Neural cell (in vitro differentiated cells): ENCODE results near the gene OAS3. TPM values are rescaled to one million over a fixed set of nuclear protein-coding genes. Genes with fewer than 3 reads are reported as not detected.

Experiments used
- H2AFZ ChIP-seq: fragments of 200-600, 300-800 bp; sonication (generic), shearing (Covaris generic); 2 replicates; pipeline ENCODE4 v1.6.0; 2014; ENCODE audit warnings: low read depth, mild to moderate bottlenecking, antibody characterized with exemption, low read length, moderate library complexity
- H3F3A ChIP-seq: fragments of 200-600 bp; shearing (Covaris generic); 2 replicates; pipeline ENCODE4 v1.6.1; 2016; ENCODE audit warnings: mild to moderate bottlenecking, moderate library complexity, mixed read lengths, antibody characterized with exemption, low read length; ENCODE audit not compliant: insufficient read depth, poor library complexity, severe bottlenecking
- H3K27ac ChIP-seq: fragments of 200-600, 300-800 bp; sonication (generic), shearing (Covaris generic); 2 replicates; pipeline ENCODE4 v1.5.1; 2014; ENCODE audit warnings: mild to moderate bottlenecking, low read length, moderate library complexity
- H3K27me3 ChIP-seq: fragments of 300-800, 200-600 bp; sonication (generic), shearing (Covaris generic); 2 replicates; pipeline ENCODE4 v1.6.0; 2014; ENCODE audit warnings: mild to moderate bottlenecking, low read depth, low read length, moderate library complexity; ENCODE audit not compliant: insufficient read depth
- H3K36me3 ChIP-seq: fragments of 300-800, 200-600 bp; sonication (generic), shearing (Covaris generic); 2 replicates; pipeline ENCODE4 v1.5.1; 2014; ENCODE audit warnings: mild to moderate bottlenecking, antibody characterized with exemption, low read length, moderate library complexity; ENCODE audit not compliant: insufficient read depth
- H3K4me2 ChIP-seq: fragments of 300-800, 200-600 bp; sonication (generic), shearing (Covaris generic); 2 replicates; pipeline ENCODE4 v1.6.0; 2014; ENCODE audit warnings: mild to moderate bottlenecking, low read length
- H3K4me3 ChIP-seq: fragments of 300-800, 200-600 bp; sonication (generic), shearing (Covaris generic); 2 replicates; pipeline ENCODE4 v1.5.1; 2014; ENCODE audit warnings: mild to moderate bottlenecking, low read length, moderate library complexity
- H3K79me2 ChIP-seq: fragments of 200-600 bp; shearing (Covaris generic); replicated peaks from 2 replicates; pipeline ENCODE4 v1.6.0; 2014; ENCODE audit warnings: mild to moderate bottlenecking, low read length, moderate library complexity; ENCODE audit not compliant: insufficient read depth
- H3K9ac ChIP-seq: fragments of 300-800, 200-600 bp; sonication (generic), shearing (Covaris generic); 2 replicates; pipeline ENCODE4 v1.6.1; 2016; ENCODE audit warnings: mild to moderate bottlenecking, low read length, mixed read lengths
- H3K9me2 ChIP-seq: fragments of 200-600 bp; shearing (Covaris generic); 2 replicates; pipeline ENCODE4 v1.6.1; 2016; ENCODE audit warnings: mild to moderate bottlenecking, low read length, mixed read lengths; ENCODE audit not compliant: insufficient read depth
- H3K9me3 ChIP-seq: fragments of 200-600, 300-800 bp; sonication (generic), shearing (Covaris generic); 2 replicates; pipeline ENCODE4 v1.6.1; 2016; ENCODE audit warnings: mild to moderate bottlenecking, mixed run types, low read length, moderate library complexity, mixed read lengths
- H4K20me1 ChIP-seq: fragments of 200-600 bp; shearing (Covaris generic); 2 replicates; pipeline ENCODE4 v1.6.1; 2016; ENCODE audit warnings: mild to moderate bottlenecking, mixed run types; ENCODE audit not compliant: insufficient read depth
- CTCF ChIP-seq: fragments of 450-650 bp; IDR thresholded peaks from 2 replicates; pipeline ENCODE4 v1.5.1; 2014; ENCODE audit warnings: antibody characterized with exemption, mild to moderate bottlenecking, moderate library complexity; ENCODE audit not compliant: poor library complexity, severe bottlenecking
- EP300 ChIP-seq: fragments of 450-650 bp; conservative IDR thresholded peaks from 2 replicates; pipeline ENCODE4 v1.6.1; 2014; ENCODE audit warnings: antibody characterized with exemption, mild to moderate bottlenecking, moderate library complexity; ENCODE audit not compliant: poor library complexity, severe bottlenecking
- EZH2 ChIP-seq: fragments of 200-600, 300-800 bp; shearing (Covaris generic), sonication (generic); IDR thresholded peaks from 2 replicates; pipeline ENCODE4 v1.6.1; 2014; ENCODE audit warnings: antibody characterized with exemption, low read length, borderline replicate concordance, mild to moderate bottlenecking; ENCODE audit not compliant: insufficient read depth, poor library complexity, severe bottlenecking
- MXI1 ChIP-seq: fragments of 450-650 bp; conservative IDR thresholded peaks from 2 replicates; pipeline ENCODE4 v1.6.1; 2014; ENCODE audit warnings: antibody characterized with exemption, mild to moderate bottlenecking; ENCODE audit not compliant: poor library complexity, severe bottlenecking
- POLR2AphosphoS5 ChIP-seq: IDR thresholded peaks from 2 replicates; pipeline ENCODE4 v1.6.1; 2012
- RAD21 ChIP-seq: fragments of 450-650 bp; conservative IDR thresholded peaks from 2 replicates; pipeline ENCODE4 v1.6.1; 2014; ENCODE audit warnings: antibody characterized with exemption, mild to moderate bottlenecking, moderate library complexity
- REST ChIP-seq: IDR thresholded peaks from 2 replicates; pipeline ENCODE4 v1.6.1; 2012; ENCODE audit warnings: borderline replicate concordance
- SMC3 ChIP-seq: fragments of 450-650 bp; conservative IDR thresholded peaks from 2 replicates; pipeline ENCODE4 v1.6.1; 2014; ENCODE audit warnings: antibody characterized with exemption, mild to moderate bottlenecking, moderate library complexity; ENCODE audit not compliant: poor library complexity
- TAF1 ChIP-seq: IDR thresholded peaks from 2 replicates; pipeline ENCODE4 v1.6.1; 2012; ENCODE audit warnings: low read depth
- polyA plus RNA-seq: library from polyadenylated mRNA; depleted of rRNA; stranded (reverse); fragments of >200 nt; gene quantifications from 2 replicates; pipeline ENCODE4 v1.2.3, GENCODE V29; 2014

The OAS3 gene
- polyA plus RNA-seq, 1 donor from 2014 or later = not detected

GRCh38 chr12:112900298-112901145 lies 37.8 kb upstream of the OAS3 start:
- no peak overlapping the region for H3K9ac ChIP-seq
- no peak overlapping the region for H2AFZ ChIP-seq
- H3K27ac ChIP-seq = no peak overlapping the region
- no peaks in the 10 kb centered on the region for H3K79me2 ChIP-seq
- H3K4me3 ChIP-seq = no peak overlapping the region
- no peak overlapping the region for H3K4me2 ChIP-seq
- H3K9me3 ChIP-seq = no peaks in the 10 kb centered on the region
- H3K27me3 ChIP-seq = no peaks in the 10 kb centered on the region
- no peak for TF ChIP-seq EZH2
- no peak for TF ChIP-seq MXI1
- no peak for TF ChIP-seq POLR2AphosphoS5
- TF ChIP-seq EP300 = no peak
- no peak for TF ChIP-seq CTCF
- TF ChIP-seq SMC3 = no peak
- TF ChIP-seq TAF1 = no peak
- TF ChIP-seq REST = no peak
- no peak for TF ChIP-seq RAD21
- H4K20me1 ChIP-seq = no peaks in the 10 kb centered on the region
- no peaks in the 10 kb centered on the region for H3K36me3 ChIP-seq
- no peaks in the 10 kb centered on the region for H3K9me2 ChIP-seq
- no peaks in the 10 kb centered on the region for H3F3A ChIP-seq

- H2AFZ ChIP-seq = no peak overlapping the region
- no peak overlapping the region for H3K4me2 ChIP-seq
- no peaks in the 10 kb centered on the region for H3K27me3 ChIP-seq
- no peak overlapping the region for H3K9ac ChIP-seq
- no peaks in the 10 kb centered on the region for H3K9me2 ChIP-seq
- no peaks in the 10 kb centered on the region for H3K9me3 ChIP-seq
- H3K27ac ChIP-seq = no peak overlapping the region
- no peaks in the 10 kb centered on the region for H3K79me2 ChIP-seq
- H3F3A ChIP-seq = no peaks in the 10 kb centered on the region
- no peaks in the 10 kb centered on the region for H3K36me3 ChIP-seq
- H4K20me1 ChIP-seq = no peaks in the 10 kb centered on the region
- no peak for TF ChIP-seq CTCF
- no peak for TF ChIP-seq POLR2AphosphoS5
- TF ChIP-seq SMC3 = no peak
- no peak for TF ChIP-seq MXI1
- no peak overlapping the region for H3K4me3 ChIP-seq
Observed at GRCh38 chr12:112901271-112901670, 37.0 kb upstream of the OAS3 start.
